ENCODE measurements around the gene ACTL7A.

DNA sequence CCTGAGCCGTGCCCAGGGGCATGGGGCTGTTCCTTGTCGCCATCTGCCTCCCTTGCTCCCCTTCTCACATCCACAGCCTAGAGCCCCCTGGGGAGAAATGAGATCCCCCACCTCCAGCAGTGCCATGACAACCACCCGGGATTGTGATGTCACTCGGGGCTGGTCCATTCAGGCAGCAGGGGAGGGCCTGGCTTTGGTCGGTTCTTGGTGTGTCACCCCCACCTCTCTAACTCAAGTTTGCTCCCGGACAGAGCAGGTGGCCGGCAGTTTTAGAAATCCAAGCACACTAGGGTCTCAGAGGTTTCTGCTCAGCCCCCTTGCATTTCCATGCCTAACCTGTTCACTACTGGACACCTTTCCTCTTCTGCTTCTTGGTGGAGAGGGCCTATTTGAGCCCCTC lies 6.2 kb upstream of the ACTL7A start, which contains the start of gene ACTL7B:
- no peak for TF ChIP-seq POLR2A (IDR thresholded peaks at IDR 0.05)
- TF ChIP-seq, protein P1, sequence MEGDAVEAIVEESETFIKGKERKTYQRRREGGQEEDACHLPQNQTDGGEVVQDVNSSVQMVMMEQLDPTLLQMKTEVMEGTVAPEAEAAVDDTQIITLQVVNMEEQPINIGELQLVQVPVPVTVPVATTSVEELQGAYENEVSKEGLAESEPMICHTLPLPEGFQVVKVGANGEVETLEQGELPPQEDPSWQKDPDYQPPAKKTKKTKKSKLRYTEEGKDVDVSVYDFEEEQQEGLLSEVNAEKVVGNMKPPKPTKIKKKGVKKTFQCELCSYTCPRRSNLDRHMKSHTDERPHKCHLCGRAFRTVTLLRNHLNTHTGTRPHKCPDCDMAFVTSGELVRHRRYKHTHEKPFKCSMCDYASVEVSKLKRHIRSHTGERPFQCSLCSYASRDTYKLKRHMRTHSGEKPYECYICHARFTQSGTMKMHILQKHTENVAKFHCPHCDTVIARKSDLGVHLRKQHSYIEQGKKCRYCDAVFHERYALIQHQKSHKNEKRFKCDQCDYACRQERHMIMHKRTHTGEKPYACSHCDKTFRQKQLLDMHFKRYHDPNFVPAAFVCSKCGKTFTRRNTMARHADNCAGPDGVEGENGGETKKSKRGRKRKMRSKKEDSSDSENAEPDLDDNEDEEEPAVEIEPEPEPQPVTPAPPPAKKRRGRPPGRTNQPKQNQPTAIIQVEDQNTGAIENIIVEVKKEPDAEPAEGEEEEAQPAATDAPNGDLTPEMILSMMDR (IDR thresholded peaks at IDR 0.05): no peak
